A549 (cell line): ENCODE measurements around the gene STXBP6. TPM values are rescaled to one million over a fixed set of nuclear protein-coding genes. Genes with fewer than 3 reads are reported as not detected.
A peak's percentile ranks its signal among the peaks of the same experiment; 100 is the strongest.

Experiments
- ATAC-seq, 2 experiments: fragments of 200-7000 bp in 1 of 2; fragments of >200 bp in 1 of 2; cut with Nextera tagmentation in 1 of 2; cut with Tn5 transposase in 1 of 2; 3 replicates each; pipeline versions ENCODE4 v1.8.0 to v1.9.1; 2018 to 2020; ENCODE audit warnings: mild to moderate bottlenecking in 1 of 2, moderate library complexity in 1 of 2
- CTCF ChIA-PET: fragments of 300-600 bp; sonication (Branson Sonifier 250); formaldehyde crosslinking; extraction: SDS; loops from one replicate; lab custom pipeline; 2021; ENCODE audit warnings: antibody characterized with exemption, inconsistent platforms; lab: Yijun Ruan, JAX
- POLR2A ChIA-PET: fragments of 350-600 bp; formaldehyde crosslinking; extraction: SDS; loops from one replicate; lab custom pipeline; 2021; ENCODE audit warnings: antibody characterized with exemption, inconsistent platforms; lab: Yijun Ruan, JAX
- DNase-seq, 2 experiments: peaks; one replicate each; pipeline versions ENCODE4 v3.0.0 to v3.0.0-alpha.2; 2011 to 2016; ENCODE audit warnings: low read depth in 1 of 2, low spot score in 1 of 2
- FAIRE-seq: peaks from 2 replicates; lab custom pipeline; 2011; peaks lifted over from hg19 to GRCh38; lab: Jason Lieb, UNC
- H3K27ac ChIP-seq, 2 experiments: fragments of >200 bp; sonication (Bioruptor Twin); formaldehyde crosslinking; 3 replicates each; pipeline ENCODE4 v1.5.1; 2016 to 2017
- H3K4me1 ChIP-seq: fragments of >200 bp; sonication (Bioruptor Twin); formaldehyde crosslinking; 3 replicates; pipeline ENCODE4 v1.6.1; 2016
- H3K4me2 ChIP-seq: fragments of >200 bp; sonication (Bioruptor Twin); formaldehyde crosslinking; 3 replicates; pipeline ENCODE4 v1.6.1; 2016
- H3K4me3 ChIP-seq: fragments of >200 bp; sonication (Bioruptor Twin); formaldehyde crosslinking; 3 replicates; pipeline ENCODE4 v1.5.1; 2016
- H3K9me3 ChIP-seq: fragments of >200 bp; sonication (Bioruptor Twin); formaldehyde crosslinking; 3 replicates; pipeline ENCODE4 v1.6.1; 2016
- BHLHE40 ChIP-seq: IDR thresholded peaks from 2 replicates; pipeline ENCODE4 v1.6.1; 2012; ENCODE audit warnings: low read depth, low read length, inconsistent platforms
- CBX8 ChIP-seq: fragments of 200-600 bp; sonication (generic); IDR thresholded peaks from 2 replicates; pipeline ENCODE4 v1.6.1; 2016
- CEBPB ChIP-seq, 2 experiments: fragments of >200 bp in 1 of 2; sonication (Bioruptor Twin) in 1 of 2; formaldehyde crosslinking in 1 of 2; IDR thresholded peaks; 2 replicates each; pipeline ENCODE4 v1.6.1; 2012 to 2016
- CHD2 ChIP-seq: fragments of 150-350 bp; IDR thresholded peaks from 2 replicates; pipeline ENCODE4 v1.6.1; 2014; ENCODE audit warnings: low read length; ENCODE audit not compliant: partially characterized antibody
- EHF ChIP-seq: fragments of 250-450 bp; sonication (Bioruptor Pico); IDR thresholded peaks from 2 replicates; pipeline ENCODE4 v1.5.0; 2020; ENCODE audit warnings: mild to moderate bottlenecking
- EP300 ChIP-seq, 2 experiments: fragments of >200 bp; sonication (Bioruptor Twin); formaldehyde crosslinking; IDR thresholded peaks; 2 replicates in 1 of 2; 3 replicates in 1 of 2; pipeline ENCODE4 v1.6.1; 2016 to 2017
- ESRRA ChIP-seq: fragments of 150-350 bp; IDR thresholded peaks from 2 replicates; pipeline ENCODE4 v1.6.1; 2014; ENCODE audit warnings: mild to moderate bottlenecking, low read length, borderline replicate concordance
- FOSL2 ChIP-seq, 2 experiments: fragments of 450-650 bp in 1 of 2; fragments of >200 bp in 1 of 2; sonication (Bioruptor Twin) in 1 of 2; formaldehyde crosslinking; IDR thresholded peaks; 2 replicates each; pipeline versions ENCODE4 v1.5.0 to v1.6.1; 2016 to 2020; ENCODE audit warnings: mild to moderate bottlenecking in 1 of 2, moderate library complexity in 1 of 2
- HEYL ChIP-seq: fragments of 250-450 bp; sonication (Bioruptor Pico); IDR thresholded peaks from 2 replicates; pipeline ENCODE4 v1.8.0; 2021; ENCODE audit warnings: mild to moderate bottlenecking, moderate library complexity
- JUNB ChIP-seq: fragments of >200 bp; sonication (Bioruptor Twin); formaldehyde crosslinking; IDR thresholded peaks from 2 replicates; pipeline ENCODE4 v1.6.1; 2016
- MAZ ChIP-seq: fragments of 150-350 bp; IDR thresholded peaks from 2 replicates; pipeline ENCODE4 v1.6.1; 2014; ENCODE audit warnings: antibody characterized with exemption, low read depth, low read length, borderline replicate concordance
- NFE2L2 ChIP-seq: fragments of 150-350 bp; conservative IDR thresholded peaks from 2 replicates; pipeline ENCODE4 v1.6.1; 2014; ENCODE audit warnings: low read length
- PBX3 ChIP-seq: IDR thresholded peaks from 2 replicates; pipeline ENCODE4 v1.6.1; 2012
- PHF8 ChIP-seq: fragments of 200-600 bp; sonication (generic); IDR thresholded peaks from 2 replicates; pipeline ENCODE4 v1.6.1; 2016; ENCODE audit warnings: low read depth, mild to moderate bottlenecking, antibody characterized with exemption, moderate library complexity, borderline replicate concordance
- POLR2AphosphoS2 ChIP-seq: conservative IDR thresholded peaks from 2 replicates; pipeline ENCODE4 v1.6.1; 2012; ENCODE audit warnings: low read length, improper control_type of control experiment, inconsistent platforms
- RAD21 ChIP-seq, 2 experiments: fragments of >200 bp in 1 of 2; sonication (Bioruptor Twin) in 1 of 2; formaldehyde crosslinking in 1 of 2; IDR thresholded peaks in 1 of 2; conservative IDR thresholded peaks in 1 of 2; 2 replicates in 1 of 2; 3 replicates in 1 of 2; pipeline ENCODE4 v1.6.1; 2012 to 2018; ENCODE audit warnings: inconsistent platforms in 1 of 2
- RCOR1 ChIP-seq: fragments of 150-350 bp; IDR thresholded peaks from 2 replicates; pipeline ENCODE4 v1.6.1; 2014; ENCODE audit warnings: antibody characterized with exemption, low read length, low read depth
- SREBF2 ChIP-seq: fragments of 450-650 bp; IDR thresholded peaks from 2 replicates; pipeline ENCODE4 v1.6.1; 2014; ENCODE audit warnings: mild to moderate bottlenecking, moderate library complexity
- TFCP2L1 ChIP-seq: fragments of 250-450 bp; sonication (Bioruptor Pico); IDR thresholded peaks from 2 replicates; pipeline ENCODE4 v1.5.0; 2021; ENCODE audit warnings: mild to moderate bottlenecking
- TP53 ChIP-seq: fragments of 250-450 bp; sonication (Bioruptor Pico); IDR thresholded peaks from 2 replicates; pipeline ENCODE4 v1.5.0; 2021; ENCODE audit warnings: mild to moderate bottlenecking, moderate library complexity
- ZSCAN20 ChIP-seq: fragments of 250-450 bp; sonication (Bioruptor Pico); IDR thresholded peaks from 2 replicates; pipeline ENCODE4 v1.8.0; 2022; ENCODE audit warnings: mild to moderate bottlenecking, moderate library complexity
- WGBS: methylation state at CpG from one replicate; pipeline ENCODE4 v1.1.6; 2017; ENCODE audit errors: missing lambda C conversion rate; 5-methylcytosine and 5-hydroxymethylcytosine counted together
- polyA plus RNA-seq, 4 experiments: library from polyadenylated mRNA; depleted of rRNA in 3 of 4; stranded (reverse); fragments of >200 nt; fragmentation: RNase III in 1 of 4; extraction: RNeasy Plus Mini Kit Qiagen cat#74134 plus additional on column Dnase treatment in 1 of 4; gene quantifications; 2 replicates in 3 of 4; 3 replicates in 1 of 4; pipeline ENCODE4 v1.2.3, GENCODE V29; 2011 to 2017
- TF ChIP-seq, protein P1 (sequence below): IDR thresholded peaks from 2 replicates; pipeline ENCODE4 v1.6.1; 2012
- TF ChIP-seq, protein P2 (sequence below): fragments of >200 bp; sonication (Bioruptor Twin); formaldehyde crosslinking; IDR thresholded peaks from 2 replicates; pipeline ENCODE4 v1.6.1; 2016

The STXBP6 gene
- polyA plus RNA-seq, 2 of the 4 experiments (the other 2 are of a cell fraction): 1.7 to 6.3 TPM

GRCh38 chr14:24863968-24864684 is 185.8 kb downstream of the STXBP6 start:
- 52% methylated on average over 7 of the region's 7 CpGs for WGBS
- H3K4me1 ChIP-seq: peaks cover 9% of the 10 kb centered on the region; the same call in 2 of the 3 replicates
- ATAC-seq (no peak), FAIRE-seq (no peak), DNase-seq (no peak)
- POLR2A ChIA-PET: no interaction called here
- H3K27ac ChIP-seq: no peak overlapping the region
- TF ChIP-seq TP53 (CRISPR knock-in tag): no peak
- no peak for TF ChIP-seq TFCP2L1 (CRISPR knock-in tag)
- TF ChIP-seq CHD2: no peak
- no peak for TF ChIP-seq EHF (CRISPR knock-in tag)
- no peaks in the 10 kb centered on the region for H3K9me3 ChIP-seq
- no peak overlapping the region for H3K4me3 ChIP-seq
- H3K4me2 ChIP-seq: no peak overlapping the region
- CTCF ChIA-PET: no interaction called here

DNA sequence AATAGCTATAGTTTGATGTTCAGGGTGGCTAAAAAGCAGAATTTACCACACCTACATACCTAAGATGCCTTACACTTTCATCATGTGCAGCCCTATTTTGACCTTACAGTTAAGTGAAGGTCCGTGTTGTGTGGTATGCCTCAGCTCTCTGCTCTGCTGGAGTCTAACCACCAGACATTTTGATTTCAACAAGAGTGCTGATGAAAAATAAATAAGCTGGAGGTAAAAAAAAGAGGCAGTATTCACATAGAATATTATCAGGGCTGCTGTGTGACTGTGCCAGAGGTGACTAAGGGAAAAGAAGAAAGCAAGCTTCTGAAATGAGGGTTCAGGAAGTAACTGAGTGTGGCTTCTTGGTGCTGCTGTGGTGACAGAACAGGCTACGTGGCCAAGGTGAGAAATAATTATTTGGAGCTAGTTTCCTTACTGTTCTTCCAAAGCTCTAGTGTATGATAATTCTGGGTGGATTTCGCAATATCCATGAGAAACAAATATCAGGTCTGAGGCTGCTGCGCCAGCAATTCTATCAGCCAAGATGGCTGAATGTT is 188.8 kb downstream of the STXBP6 start:
- ChIA-PET CTCF (interaction anchor here (0.7 to 1.6 kb wide), 4 partner anchors 40 to 104 kb away, joined by 3 to 4 read pairs (median 3); no protein-coding TSS in a partner anchor), POLR2A (no interaction called here)
- ATAC-seq (peak; percentile 66 to 78; a peak in 5 of 6 replicates), DNase-seq (peak in 1 of 2 experiments; percentile 57), FAIRE-seq (no peak)
- peak overlapping the region; percentile 59 for H3K4me2 ChIP-seq
- H3K4me3 ChIP-seq: no peak overlapping the region
- H3K27ac ChIP-seq: peak overlapping the region; percentile 46 to 68; a peak in 5 of 6 replicates
- no peaks in the 10 kb centered on the region for H3K9me3 ChIP-seq
- 37% methylated on average over 4 of the region's 4 CpGs for WGBS
- H3K4me1 ChIP-seq: peaks cover 9% of the 10 kb centered on the region; the same call in 2 of the 3 replicates
- peak; percentile 66 to 70; a peak in 3 of 4 replicates for TF ChIP-seq CEBPB (IDR thresholded peaks at IDR 0.05)
- no peak for TF ChIP-seq PBX3

GRCh38 chr14:24859559-24859958 is 190.4 kb downstream of the STXBP6 start:
- ATAC-seq (no peak), FAIRE-seq (no peak), DNase-seq (no peak)
- no peak overlapping the region for H3K27ac ChIP-seq
- no peak overlapping the region for H3K4me2 ChIP-seq
- ChIA-PET POLR2A (no interaction called here), CTCF (interaction anchor here (1.6 kb wide), 1 partner anchor 53 kb away, joined by 4 read pairs; no protein-coding TSS in a partner anchor)
- TF ChIP-seq RAD21 (conservative IDR thresholded peaks at IDR 0.05 in 1 of 2, IDR thresholded peaks at IDR 0.05 in 1 of 2) (no peak), FOSL2 (IDR thresholded peaks at IDR 0.05) (no peak), FOSL2 (CRISPR knock-in tag; IDR thresholded peaks at IDR 0.05) (no peak), JUNB (no peak), ESRRA (no peak), TP53 (CRISPR knock-in tag) (no peak), PHF8 (no peak), PBX3 (no peak), POLR2AphosphoS2 (no peak)
- TF ChIP-seq, protein P1, sequence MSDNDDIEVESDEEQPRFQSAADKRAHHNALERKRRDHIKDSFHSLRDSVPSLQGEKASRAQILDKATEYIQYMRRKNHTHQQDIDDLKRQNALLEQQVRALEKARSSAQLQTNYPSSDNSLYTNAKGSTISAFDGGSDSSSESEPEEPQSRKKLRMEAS: no peak
- TF ChIP-seq, protein P2, sequence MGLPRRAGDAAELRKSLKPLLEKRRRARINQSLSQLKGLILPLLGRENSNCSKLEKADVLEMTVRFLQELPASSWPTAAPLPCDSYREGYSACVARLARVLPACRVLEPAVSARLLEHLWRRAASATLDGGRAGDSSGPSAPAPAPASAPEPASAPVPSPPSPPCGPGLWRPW: no peak
- H3K9me3 ChIP-seq: no peaks in the 10 kb centered on the region
- WGBS: 59% methylated on average over 5 of the region's 5 CpGs
- H3K4me1 ChIP-seq: peaks cover 9% of the 10 kb centered on the region; the same call in 2 of the 3 replicates
- H3K4me3 ChIP-seq: no peak overlapping the region

- TF ChIP-seq SREBF2 (no peak), CBX8 (no peak), JUNB (no peak), HEYL (CRISPR knock-in tag) (no peak), BHLHE40 (no peak), ZSCAN20 (CRISPR knock-in tag) (no peak), PBX3 (no peak), RCOR1 (no peak), EP300 (IDR thresholded peaks at IDR 0.05) (no peak), NFE2L2 (no peak), MAZ (no peak)
- TF ChIP-seq, all 56 proteins: peak for 0
- FAIRE-seq (no peak), ATAC-seq (no peak), DNase-seq (no peak)
- H3K4me3 ChIP-seq: no peak overlapping the region
- ChIA-PET CTCF (no interaction called here), POLR2A (no interaction called here)
- no peak overlapping the region for H3K4me2 ChIP-seq
- peaks cover 9% of the 10 kb centered on the region; the same call in 2 of the 3 replicates for H3K4me1 ChIP-seq
- H3K27ac ChIP-seq: no peak overlapping the region
- H3K9me3 ChIP-seq: no peaks in the 10 kb centered on the region
- 48% methylated on average over 4 of the region's 4 CpGs for WGBS
These were observed 191.3 kb downstream of the STXBP6 start for GRCh38 chr14:24858684-24859083.
